Measurements from ENCODE around the gene AGT.

AGT gene

GRCh38 chr1:230713915-230714764, at the start of gene AGT:
Gene AGT, minus strand, starts transcription at chr1:230714122. Its CDS starts 3,299 bp downstream, at chr1:230710823.
- no peak for DNase-seq

GRCh38 chr1:230761443-230762167, 47.7 kb upstream of the AGT start:
- DNase-seq = no peak

GRCh38 chr1:230760360-230760827, 46.5 kb upstream of the AGT start:
- peak; percentile 68 for DNase-seq

GRCh38 chr1:230759369-230760065, 45.6 kb upstream of the AGT start:
- DNase-seq = peak; percentile 79

- peak; percentile 90 for DNase-seq
These were observed 44.9 kb upstream of the AGT start for GRCh38 chr1:230758709-230759368.

- no peak for DNase-seq
These were observed 44.2 kb upstream of the AGT start for GRCh38 chr1:230757856-230758708.

- DNase-seq = no peak
These were observed 40.9 kb upstream of the AGT start for GRCh38 chr1:230754796-230755195.

GRCh38 chr1:230753586-230754251, 39.8 kb upstream of the AGT start:
- no peak for DNase-seq

- no peak for DNase-seq
These were observed 39.3 kb upstream of the AGT start for GRCh38 chr1:230753191-230753585.

- DNase-seq = peak; percentile 68
These were observed 38.5 kb upstream of the AGT start for GRCh38 chr1:230752407-230752806.

GRCh38 chr1:230750986-230751625, 37.2 kb upstream of the AGT start:
- no peak for DNase-seq

- DNase-seq = no peak
These were observed 36.7 kb upstream of the AGT start for GRCh38 chr1:230750576-230750975.

GRCh38 chr1:230749635-230750034, 35.7 kb upstream of the AGT start:
- DNase-seq = no peak

- no peak for DNase-seq
These were observed 35.2 kb upstream of the AGT start for GRCh38 chr1:230749150-230749549.

GRCh38 chr1:230747890-230748800, 34.2 kb upstream of the AGT start:
- DNase-seq = no peak

- no peak for DNase-seq
These were observed 33.3 kb upstream of the AGT start, which contains the start of gene CAPN9 for GRCh38 chr1:230747127-230747730. Gene CAPN9, plus strand, starts transcription at chr1:230747388. Its CDS starts 109 bp downstream, at chr1:230747497.

- no peak for DNase-seq
These were observed 32.7 kb upstream of the AGT start for GRCh38 chr1:230746617-230747016.

- DNase-seq = no peak
These were observed 31.1 kb upstream of the AGT start for GRCh38 chr1:230745071-230745470.

GRCh38 chr1:230744382-230744781, 30.5 kb upstream of the AGT start:
- DNase-seq = no peak

Data from NCI-H524 treated with DMSO at 0.1 percent for 48 hours (cell line).